ENCODE results near the gene CPTP. TPM values are rescaled to one million over a fixed set of nuclear protein-coding genes. Genes with fewer than 3 reads are reported as not detected.
A peak's percentile ranks its signal among the peaks of the same experiment; 100 is the strongest.

CPTP gene
- total and polyA plus RNA-seq, 2 of the 13 experiments (the other 11 are each of a cell fraction or from before 2014, with no cell fraction given) = 5.5 to 9.3 TPM

GRCh38 chr1:1287288-1288110, 37.1 kb upstream of the CPTP start (continued):
- TF ChIP-seq, protein P1, sequence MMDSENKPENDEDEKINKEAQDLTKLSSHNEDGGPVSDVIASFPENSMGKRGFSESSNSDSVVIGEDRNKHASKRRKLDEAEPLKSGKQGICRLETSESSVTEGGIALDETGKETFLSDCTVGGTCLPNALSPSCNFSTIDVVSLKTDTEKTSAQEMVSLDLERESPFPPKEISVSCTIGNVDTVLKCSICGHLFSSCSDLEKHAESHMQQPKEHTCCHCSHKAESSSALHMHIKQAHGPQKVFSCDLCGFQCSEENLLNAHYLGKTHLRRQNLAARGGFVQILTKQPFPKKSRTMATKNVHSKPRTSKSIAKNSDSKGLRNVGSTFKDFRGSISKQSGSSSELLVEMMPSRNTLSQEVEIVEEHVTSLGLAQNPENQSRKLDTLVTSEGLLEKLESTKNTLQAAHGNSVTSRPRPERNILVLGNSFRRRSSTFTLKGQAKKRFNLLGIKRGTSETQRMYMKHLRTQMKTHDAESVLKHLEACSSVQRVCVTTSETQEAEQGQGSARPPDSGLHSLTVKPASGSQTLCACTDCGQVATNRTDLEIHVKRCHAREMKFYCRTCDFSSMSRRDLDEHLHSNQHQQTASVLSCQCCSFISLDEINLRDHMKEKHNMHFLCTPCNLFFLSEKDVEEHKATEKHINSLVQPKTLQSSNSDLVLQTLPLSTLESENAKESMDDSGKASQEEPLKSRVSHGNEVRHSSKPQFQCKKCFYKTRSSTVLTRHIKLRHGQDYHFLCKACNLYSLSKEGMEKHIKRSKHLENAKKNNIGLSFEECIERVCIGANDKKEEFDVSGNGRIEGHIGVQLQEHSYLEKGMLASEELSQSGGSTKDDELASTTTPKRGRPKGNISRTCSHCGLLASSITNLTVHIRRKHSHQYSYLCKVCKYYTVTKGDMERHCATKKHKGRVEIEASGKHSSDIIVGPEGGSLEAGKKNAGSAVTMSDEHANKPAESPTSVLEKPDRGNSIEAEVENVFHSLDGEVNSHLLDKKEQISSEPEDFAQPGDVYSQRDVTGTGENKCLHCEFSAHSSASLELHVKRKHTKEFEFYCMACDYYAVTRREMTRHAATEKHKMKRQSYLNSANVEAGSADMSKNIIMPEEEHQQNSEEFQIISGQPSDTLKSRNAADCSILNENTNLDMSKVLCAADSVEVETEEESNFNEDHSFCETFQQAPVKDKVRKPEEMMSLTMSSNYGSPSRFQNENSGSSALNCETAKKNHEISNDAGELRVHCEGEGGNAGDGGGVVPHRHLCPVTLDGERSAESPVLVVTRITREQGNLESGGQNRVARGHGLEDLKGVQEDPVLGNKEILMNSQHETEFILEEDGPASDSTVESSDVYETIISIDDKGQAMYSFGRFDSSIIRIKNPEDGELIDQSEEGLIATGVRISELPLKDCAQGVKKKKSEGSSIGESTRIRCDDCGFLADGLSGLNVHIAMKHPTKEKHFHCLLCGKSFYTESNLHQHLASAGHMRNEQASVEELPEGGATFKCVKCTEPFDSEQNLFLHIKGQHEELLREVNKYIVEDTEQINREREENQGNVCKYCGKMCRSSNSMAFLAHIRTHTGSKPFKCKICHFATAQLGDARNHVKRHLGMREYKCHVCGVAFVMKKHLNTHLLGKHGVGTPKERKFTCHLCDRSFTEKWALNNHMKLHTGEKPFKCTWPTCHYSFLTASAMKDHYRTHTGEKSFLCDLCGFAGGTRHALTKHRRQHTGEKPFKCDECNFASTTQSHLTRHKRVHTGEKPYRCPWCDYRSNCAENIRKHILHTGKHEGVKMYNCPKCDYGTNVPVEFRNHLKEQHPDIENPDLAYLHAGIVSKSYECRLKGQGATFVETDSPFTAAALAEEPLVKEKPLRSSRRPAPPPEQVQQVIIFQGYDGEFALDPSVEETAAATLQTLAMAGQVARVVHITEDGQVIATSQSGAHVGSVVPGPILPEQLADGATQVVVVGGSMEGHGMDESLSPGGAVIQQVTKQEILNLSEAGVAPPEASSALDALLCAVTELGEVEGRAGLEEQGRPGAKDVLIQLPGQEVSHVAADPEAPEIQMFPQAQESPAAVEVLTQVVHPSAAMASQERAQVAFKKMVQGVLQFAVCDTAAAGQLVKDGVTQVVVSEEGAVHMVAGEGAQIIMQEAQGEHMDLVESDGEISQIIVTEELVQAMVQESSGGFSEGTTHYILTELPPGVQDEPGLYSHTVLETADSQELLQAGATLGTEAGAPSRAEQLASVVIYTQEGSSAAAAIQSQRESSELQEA (CRISPR knock-in tag; IDR thresholded peaks at IDR 0.05; ENCODE audit: not compliant biosample characterization) = peak; percentile 37

DNA sequence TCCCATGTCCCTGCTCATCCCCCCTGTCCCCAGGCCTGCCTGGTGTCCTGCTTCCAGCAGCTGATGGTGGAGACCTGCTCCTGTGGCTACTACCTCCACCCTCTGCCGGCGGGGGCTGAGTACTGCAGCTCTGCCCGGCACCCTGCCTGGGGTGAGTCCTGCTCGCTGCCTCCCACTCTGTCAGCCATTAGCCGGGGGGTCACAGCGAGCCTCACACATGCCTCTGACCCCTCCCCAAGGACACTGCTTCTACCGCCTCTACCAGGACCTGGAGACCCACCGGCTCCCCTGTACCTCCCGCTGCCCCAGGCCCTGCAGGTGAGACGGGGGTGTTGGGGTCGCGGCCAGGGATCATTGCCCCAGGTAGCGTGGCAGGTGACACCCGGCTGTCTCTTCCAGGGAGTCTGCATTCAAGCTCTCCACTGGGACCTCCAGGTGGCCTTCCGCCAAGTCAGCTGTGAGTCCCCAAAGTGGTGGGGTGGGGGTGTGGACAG, 34.3 kb upstream of the CPTP start:
- peak; percentile 21 for FAIRE-seq
- TF ChIP-seq ZNF574 (CRISPR knock-in tag; IDR thresholded peaks at IDR 0.05) (peak; percentile 60), ZNF670 (CRISPR knock-in tag; IDR thresholded peaks at IDR 0.05; ENCODE audit: borderline replicate concordance) (no peak), XRCC5 (optimal IDR thresholded peaks at IDR 0.05; ENCODE audit: low read length) (peak; percentile 21), RAD21 (CRISPR knock-in tag; IDR thresholded peaks at IDR 0.05) (peak; percentile 75), KDM5B (CRISPR knock-in tag; IDR thresholded peaks at IDR 0.05; ENCODE audit: borderline replicate concordance) (no peak), PCBP1 (IDR thresholded peaks at IDR 0.05; ENCODE audit: borderline replicate concordance, low read depth, low read length) (0 out of 2 replicates have a peak, but pooled peaks have one; percentile 62), KDM2A (CRISPR knock-in tag; IDR thresholded peaks at IDR 0.05; ENCODE audit: borderline replicate concordance, low read depth) (peak; percentile 34; the same call in 1 of the 2 replicates), SMC3 (IDR thresholded peaks at IDR 0.05; ENCODE audit: low read length) (peak; percentile 32; the same call in 1 of the 2 replicates), RXRA (CRISPR knock-in tag; IDR thresholded peaks at IDR 0.05) (0 out of 2 replicates have a peak, but pooled peaks have one; percentile 17)

More for the DNA sequence above, 34.3 kb upstream of the CPTP start:
- Histone ChIP-seq H3K27ac (ENCODE audit: extremely low read length, insufficient read depth, low read length) (no peak overlapping the region), H3K4me2 (ENCODE audit: low read depth, low read length) (no peak overlapping the region), H3K4me1 (ENCODE audit: insufficient read depth, low read length) (peaks cover 26% of the 10 kb centered on the region), H3K4me3 (replicated peaks in 1 of 3; ENCODE audit: insufficient read depth in 1 of 3, low read depth in 2 of 3, low read length in 3 of 3) (no peak overlapping the region), H3K27me3 (ENCODE audit: control insufficient read depth in 1 of 2, insufficient read depth in 2 of 2, low read length in 2 of 2) (peaks cover 0 to 2% of the 10 kb centered on the region in 2 experiments; a peak in 1 of 5 replicates), H3K9ac (ENCODE audit: insufficient read depth, low read depth, low read length) (no peak overlapping the region), H4K20me1 (ENCODE audit: insufficient read depth, low read length) (no peaks in the 10 kb centered on the region), H2AFZ (ENCODE audit: low read length) (no peak overlapping the region), H3K9me3 (ENCODE audit: low read length) (no peaks in the 10 kb centered on the region), H3K79me2 (ENCODE audit: insufficient read depth, low read length) (no peaks in the 10 kb centered on the region), H3K36me3 (replicated peaks in 1 of 2; ENCODE audit: control insufficient read depth in 1 of 2, insufficient read depth in 2 of 2, low read length in 2 of 2) (no peaks in the 10 kb centered on the region; a peak in 1 of 5 replicates)
- ATAC-seq (peak; percentile 58), DNase-seq (ENCODE audit: low spot score) (peak; percentile 52)
- in situ Hi-C loops (cut with HindIII; ENCODE audit: extremely low pct_ligation_motif_present, low pct_unique_long_range_greater_than_20kb) = no loop called here
- CTCF ChIA-PET (ENCODE audit: low intra/inter-chr PET ratio, low total read pairs) = no interaction called here
- no TSS peak for BruUV-seq (replicated peaks)
- intact Hi-C loops (cut with micrococcal nuclease; ENCODE audit: unreplicated experiment) = loop anchor here (5.0 kb wide), 1 partner anchor 168 kb away; no protein-coding TSS in a partner anchor
- POLR2A ChIA-PET = interaction anchor here (1.0 to 2.0 kb wide), 3 partner anchors 9 to 168 kb away, joined by 5 to 6 read pairs (median 6); partner anchors contain the start of gene UBE2J2
- 44% methylated on average over 11 of the region's 15 CpGs for WGBS (ENCODE audit: low lambda C conversion rate)
